ENCODE data around the gene GPR42. TPM values are rescaled to one million over a fixed set of nuclear protein-coding genes. Genes with fewer than 3 reads are reported as not detected.

Gene GPR42
- total RNA-seq, 1 donor from 2014 or later: not detected

- TF ChIP-seq, protein P1, sequence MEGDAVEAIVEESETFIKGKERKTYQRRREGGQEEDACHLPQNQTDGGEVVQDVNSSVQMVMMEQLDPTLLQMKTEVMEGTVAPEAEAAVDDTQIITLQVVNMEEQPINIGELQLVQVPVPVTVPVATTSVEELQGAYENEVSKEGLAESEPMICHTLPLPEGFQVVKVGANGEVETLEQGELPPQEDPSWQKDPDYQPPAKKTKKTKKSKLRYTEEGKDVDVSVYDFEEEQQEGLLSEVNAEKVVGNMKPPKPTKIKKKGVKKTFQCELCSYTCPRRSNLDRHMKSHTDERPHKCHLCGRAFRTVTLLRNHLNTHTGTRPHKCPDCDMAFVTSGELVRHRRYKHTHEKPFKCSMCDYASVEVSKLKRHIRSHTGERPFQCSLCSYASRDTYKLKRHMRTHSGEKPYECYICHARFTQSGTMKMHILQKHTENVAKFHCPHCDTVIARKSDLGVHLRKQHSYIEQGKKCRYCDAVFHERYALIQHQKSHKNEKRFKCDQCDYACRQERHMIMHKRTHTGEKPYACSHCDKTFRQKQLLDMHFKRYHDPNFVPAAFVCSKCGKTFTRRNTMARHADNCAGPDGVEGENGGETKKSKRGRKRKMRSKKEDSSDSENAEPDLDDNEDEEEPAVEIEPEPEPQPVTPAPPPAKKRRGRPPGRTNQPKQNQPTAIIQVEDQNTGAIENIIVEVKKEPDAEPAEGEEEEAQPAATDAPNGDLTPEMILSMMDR (IDR thresholded peaks at IDR 0.05): no peak
- Histone ChIP-seq H3K36me3 (no peaks in the 10 kb centered on the region), H3K4me3 (no peak within 1 kb of the TSS), H3K4me1 (no peaks in the 10 kb centered on the region), H3K27me3 (no peaks in the 10 kb centered on the region), H3K27ac (no peak within 1 kb of the TSS), H3K9me3 (no peaks in the 10 kb centered on the region)
- DNase-seq (ENCODE audit: low spot score in 2 of 2): peak in 1 of 2 donors; percentile 68
- intact Hi-C loops (cut with DNase I): no loop called here
Measured at GRCh38 chr19:35347171-35347929, 23.5 kb upstream of the GPR42 start, which contains the start of gene FFAR1. TSS of gene FFAR1 (plus strand) at chr19:35347902. CDS start at chr19:35351552, 3,650 bp downstream.

GRCh38 chr19:35347930-35348298 lies 23.0 kb upstream of the GPR42 start:
- no peak for DNase-seq (ENCODE audit: low spot score in 2 of 2)
- Histone ChIP-seq H3K27me3 (no peaks in the 10 kb centered on the region), H3K36me3 (no peaks in the 10 kb centered on the region), H3K4me1 (no peaks in the 10 kb centered on the region), H3K9me3 (no peaks in the 10 kb centered on the region), H3K4me3 (no peak overlapping the region), H3K27ac (no peak overlapping the region)
- intact Hi-C loops (cut with DNase I): no loop called here
- TF ChIP-seq, protein P1 (IDR thresholded peaks at IDR 0.05): no peak

GRCh38 chr19:35348911-35349611 lies 21.8 kb upstream of the GPR42 start:
- Histone ChIP-seq H3K4me3 (no peak overlapping the region), H3K9me3 (no peaks in the 10 kb centered on the region), H3K36me3 (no peaks in the 10 kb centered on the region), H3K27ac (no peak overlapping the region), H3K27me3 (no peaks in the 10 kb centered on the region), H3K4me1 (no peaks in the 10 kb centered on the region)
- peak in 1 of 2 donors; percentile 45 for DNase-seq (ENCODE audit: low spot score in 2 of 2)
- TF ChIP-seq, protein P1 (IDR thresholded peaks at IDR 0.05): no peak
- intact Hi-C loops (cut with DNase I): no loop called here

GRCh38 chr19:35349614-35350521 lies 21.0 kb upstream of the GPR42 start:
- no peaks in the 10 kb centered on the region for H3K27me3 ChIP-seq
- no peaks in the 10 kb centered on the region for H3K9me3 ChIP-seq
- H3K36me3 ChIP-seq: no peaks in the 10 kb centered on the region
- intact Hi-C loops (cut with DNase I): no loop called here
- no peak overlapping the region for H3K27ac ChIP-seq
- TF ChIP-seq, protein P1 (IDR thresholded peaks at IDR 0.05): no peak
- peak in 1 of 2 donors; percentile 56 for DNase-seq (ENCODE audit: low spot score in 2 of 2)
- H3K4me1 ChIP-seq: no peaks in the 10 kb centered on the region
- no peak overlapping the region for H3K4me3 ChIP-seq

DNA sequence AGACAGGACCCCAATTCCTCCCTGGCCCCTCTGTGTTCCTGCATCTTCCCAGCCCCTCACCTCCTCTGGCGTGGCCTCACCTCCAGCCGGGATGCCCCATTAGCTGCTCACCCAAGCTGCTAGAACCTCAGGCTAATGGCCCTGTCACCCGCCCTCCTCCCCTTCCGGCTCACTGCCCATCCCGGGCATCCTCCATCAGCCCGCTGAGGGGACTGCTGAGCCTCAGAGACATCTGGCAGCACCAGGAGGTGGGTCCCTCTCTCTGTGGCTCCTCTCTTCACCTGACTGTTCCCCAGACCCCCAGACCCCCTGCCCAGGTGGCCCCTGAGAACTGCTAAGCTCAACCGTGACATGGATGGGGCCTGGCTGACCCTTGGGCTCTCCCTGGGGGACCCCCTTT lies 20.3 kb upstream of the GPR42 start:
- no peak for DNase-seq (ENCODE audit: low spot score in 2 of 2)
- Histone ChIP-seq H3K9me3 (no peaks in the 10 kb centered on the region), H3K27me3 (no peaks in the 10 kb centered on the region), H3K4me1 (no peaks in the 10 kb centered on the region), H3K4me3 (no peak overlapping the region), H3K36me3 (no peaks in the 10 kb centered on the region), H3K27ac (no peak overlapping the region)
- intact Hi-C loops (cut with DNase I): no loop called here
- TF ChIP-seq, protein P1 (IDR thresholded peaks at IDR 0.05): no peak
